HG03097 (cell line): ENCODE results near the gene UBE2L6.
A peak's percentile ranks its signal among the peaks of the same experiment; 100 is the strongest.

ENCODE experiments used
- ATAC-seq: cut with Tn5 transposase; IDR thresholded peaks from one replicate; pipeline ENCODE4 v1.9.1; 2021; ENCODE audit not compliant: unreplicated experiment, low FRiP score

UBE2L6 gene

GRCh38 chr11:57567515-57568329 lies at the start of gene UBE2L6:
TSS of gene UBE2L6 (minus strand) at chr11:57567672. CDS start at chr11:57567611, 61 bp downstream.
- ATAC-seq, result peak; percentile 51

GRCh38 chr11:57616595-57616994 lies 49.1 kb upstream of the UBE2L6 start:
- no peak for ATAC-seq

- ATAC-seq, result no peak
Observed at GRCh38 chr11:57615308-57615707, 47.8 kb upstream of the UBE2L6 start.

GRCh38 chr11:57614234-57614772 lies 46.8 kb upstream of the UBE2L6 start:
- no peak for ATAC-seq

- no peak for ATAC-seq
Observed at GRCh38 chr11:57610170-57610569, 42.7 kb upstream of the UBE2L6 start.

- no peak for ATAC-seq
Observed at GRCh38 chr11:57605028-57605420, 37.6 kb upstream of the UBE2L6 start.

GRCh38 chr11:57604296-57605027 lies 37.0 kb upstream of the UBE2L6 start:
- no peak for ATAC-seq

GRCh38 chr11:57601297-57601696 lies 33.8 kb upstream of the UBE2L6 start:
- no peak for ATAC-seq

GRCh38 chr11:57599381-57599780 lies 31.9 kb upstream of the UBE2L6 start:
- no peak for ATAC-seq

GRCh38 chr11:57598831-57599155 lies 31.3 kb upstream of the UBE2L6 start:
- ATAC-seq, result no peak

- ATAC-seq, result no peak
Observed at GRCh38 chr11:57597916-57598830, 30.7 kb upstream of the UBE2L6 start.

GRCh38 chr11:57597461-57597915 lies 30.0 kb upstream of the UBE2L6 start, which contains the start of gene SERPING1:
TSS of gene SERPING1 (plus strand) at chr11:57597685. CDS start at chr11:57598271, 586 bp downstream.
- ATAC-seq, result no peak

- no peak for ATAC-seq
Observed at GRCh38 chr11:57596266-57596885, 28.9 kb upstream of the UBE2L6 start.

- no peak for ATAC-seq
Observed at GRCh38 chr11:57588046-57588710, 20.7 kb upstream of the UBE2L6 start.

- no peak for ATAC-seq
Observed at GRCh38 chr11:57586711-57587245, 19.3 kb upstream of the UBE2L6 start.

- ATAC-seq, result no peak
Observed at GRCh38 chr11:57585301-57585700, 17.8 kb upstream of the UBE2L6 start.

- no peak for ATAC-seq
Observed at GRCh38 chr11:57584341-57584740, 16.9 kb upstream of the UBE2L6 start.

- no peak for ATAC-seq
Observed at GRCh38 chr11:57574061-57574460, 6.6 kb upstream of the UBE2L6 start.

GRCh38 chr11:57571606-57572005 lies 4.1 kb upstream of the UBE2L6 start:
- no peak for ATAC-seq
